Lower leg skin (tissue), 3 donors: Measurements from ENCODE around the gene ZNF490.

Source experiments
- CTCF ChIP-seq, 3 donors: fragments of 450-650 bp; IDR thresholded peaks; one replicate each; pipeline ENCODE4 v1.5.1; 2016; ENCODE audit warnings: antibody characterized with exemption in 3 of 3, mild to moderate bottlenecking in 3 of 3, moderate library complexity in 2 of 3
- POLR2A ChIP-seq, 2 donors: fragments of 450-650 bp; IDR thresholded peaks; one replicate each; pipeline ENCODE4 v1.6.1; 2016 to 2017; ENCODE audit warnings: antibody characterized with exemption in 2 of 2, mild to moderate bottlenecking in 1 of 2, moderate library complexity in 1 of 2

GRCh38 chr19:12617646-12618045 is 7.0 kb upstream of the ZNF490 start:
- TF ChIP-seq CTCF (IDR thresholded peaks at IDR 0.05) (no peak), POLR2A (IDR thresholded peaks at IDR 0.05) (no peak)
